HEK293 (cell line): ENCODE measurements around the gene DPEP1.

Experiments
- BCL11B ChIP-seq: fragments of 450-650 bp; formaldehyde crosslinking; IDR thresholded peaks from 2 replicates; pipeline ENCODE4 v1.5.1; 2016; ENCODE audit warnings: low read depth, missing biosample characterization, missing genetic modification characterization
- KLF8 ChIP-seq: fragments of 450-650 bp; formaldehyde crosslinking; IDR thresholded peaks from 2 replicates; pipeline ENCODE4 v1.5.1; 2016; ENCODE audit warnings: missing biosample characterization, missing genetic modification characterization
- ZNF473 ChIP-seq: fragments of 450-650 bp; formaldehyde crosslinking; IDR thresholded peaks from 2 replicates; pipeline ENCODE4 v1.5.1; 2017; ENCODE audit warnings: missing biosample characterization, missing genetic modification characterization
- TF ChIP-seq, protein P1 (sequence below): fragments of 450-650 bp; formaldehyde crosslinking; IDR thresholded peaks from 2 replicates; pipeline ENCODE4 v1.5.1; 2016; ENCODE audit warnings: missing biosample characterization, missing genetic modification characterization

DNA sequence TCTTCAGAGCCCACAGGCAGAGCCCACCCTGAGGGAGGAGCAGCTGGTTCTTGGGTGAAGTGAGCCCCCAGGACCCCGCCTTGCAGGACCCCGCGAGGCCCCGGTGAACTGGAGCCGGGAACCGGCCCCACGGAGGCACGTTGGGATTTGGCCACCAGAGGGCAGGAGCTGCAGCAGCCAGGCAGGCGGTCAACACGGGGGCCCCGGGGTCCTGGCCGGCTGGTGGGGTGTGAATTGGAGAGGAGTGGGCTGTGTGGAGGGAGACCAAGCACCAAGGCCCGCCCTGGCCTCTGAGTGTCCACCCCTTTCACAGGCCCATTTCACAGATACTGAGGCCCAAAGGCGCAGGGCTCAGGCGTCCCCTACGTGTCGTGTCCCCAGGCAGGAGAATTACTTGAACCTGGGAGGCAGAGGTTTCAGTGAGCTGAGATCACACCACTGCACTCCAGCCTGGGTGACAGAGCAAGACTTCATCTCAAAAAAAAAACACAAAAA, 2.2 kb downstream of the DPEP1 start:
- TF ChIP-seq KLF8 (tag by site-specific recombination) (no peak), BCL11B (tag by site-specific recombination) (no peak), ZNF473 (tag by site-specific recombination) (no peak)
- TF ChIP-seq, protein P1, sequence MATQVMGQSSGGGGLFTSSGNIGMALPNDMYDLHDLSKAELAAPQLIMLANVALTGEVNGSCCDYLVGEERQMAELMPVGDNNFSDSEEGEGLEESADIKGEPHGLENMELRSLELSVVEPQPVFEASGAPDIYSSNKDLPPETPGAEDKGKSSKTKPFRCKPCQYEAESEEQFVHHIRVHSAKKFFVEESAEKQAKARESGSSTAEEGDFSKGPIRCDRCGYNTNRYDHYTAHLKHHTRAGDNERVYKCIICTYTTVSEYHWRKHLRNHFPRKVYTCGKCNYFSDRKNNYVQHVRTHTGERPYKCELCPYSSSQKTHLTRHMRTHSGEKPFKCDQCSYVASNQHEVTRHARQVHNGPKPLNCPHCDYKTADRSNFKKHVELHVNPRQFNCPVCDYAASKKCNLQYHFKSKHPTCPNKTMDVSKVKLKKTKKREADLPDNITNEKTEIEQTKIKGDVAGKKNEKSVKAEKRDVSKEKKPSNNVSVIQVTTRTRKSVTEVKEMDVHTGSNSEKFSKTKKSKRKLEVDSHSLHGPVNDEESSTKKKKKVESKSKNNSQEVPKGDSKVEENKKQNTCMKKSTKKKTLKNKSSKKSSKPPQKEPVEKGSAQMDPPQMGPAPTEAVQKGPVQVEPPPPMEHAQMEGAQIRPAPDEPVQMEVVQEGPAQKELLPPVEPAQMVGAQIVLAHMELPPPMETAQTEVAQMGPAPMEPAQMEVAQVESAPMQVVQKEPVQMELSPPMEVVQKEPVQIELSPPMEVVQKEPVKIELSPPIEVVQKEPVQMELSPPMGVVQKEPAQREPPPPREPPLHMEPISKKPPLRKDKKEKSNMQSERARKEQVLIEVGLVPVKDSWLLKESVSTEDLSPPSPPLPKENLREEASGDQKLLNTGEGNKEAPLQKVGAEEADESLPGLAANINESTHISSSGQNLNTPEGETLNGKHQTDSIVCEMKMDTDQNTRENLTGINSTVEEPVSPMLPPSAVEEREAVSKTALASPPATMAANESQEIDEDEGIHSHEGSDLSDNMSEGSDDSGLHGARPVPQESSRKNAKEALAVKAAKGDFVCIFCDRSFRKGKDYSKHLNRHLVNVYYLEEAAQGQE (tag by site-specific recombination) = no peak
